Uterus (tissue), 2 donors: ENCODE results near the gene SLC9A1.

Experiments used
- CTCF ChIP-seq, 4 experiments: fragments of 200-600 bp in 2 of 4; fragments of 450-650 bp in 2 of 4; sonication (generic) in 2 of 4; IDR thresholded peaks; one replicate each; pipeline ENCODE4 v1.5.1; 2016 to 2019; ENCODE audit warnings: antibody characterized with exemption in 4 of 4, mild to moderate bottlenecking in 2 of 4, moderate library complexity in 1 of 4
- POLR2A ChIP-seq, 2 donors: fragments of 450-650 bp; IDR thresholded peaks; one replicate each; pipeline ENCODE4 v1.6.1; 2016; ENCODE audit warnings: antibody characterized with exemption in 2 of 2, mild to moderate bottlenecking in 1 of 2, moderate library complexity in 1 of 2

- TF ChIP-seq CTCF (IDR thresholded peaks at IDR 0.05) (no peak), POLR2A (IDR thresholded peaks at IDR 0.05) (no peak)
Measured at GRCh38 chr1:27129225-27129624, 25.7 kb downstream of the SLC9A1 start.
